Stomach (tissue), 9 donors: ENCODE results near the gene CABS1. TPM values are rescaled to one million over a fixed set of nuclear protein-coding genes. Genes with fewer than 3 reads are reported as not detected.
A peak's percentile ranks its signal among the peaks of the same experiment; 100 is the strongest.

Experiments
- DNase-seq, 2 donors: peaks; one replicate each; pipeline versions ENCODE4 v3.0.0 to v3.0.0-alpha.2; 2013 to 2019
- H3K27ac ChIP-seq, 5 donors: fragments of 200-600 bp in 4 of 5; sonication (generic) in 4 of 5; one replicate each; pipeline ENCODE4 v1.5.1; 2013 to 2019; ENCODE audit warnings: mild to moderate bottlenecking in 1 of 5, moderate library complexity in 1 of 5
- H3K27me3 ChIP-seq, 3 donors: fragments of 200-600 bp; sonication (generic); one replicate each; pipeline ENCODE4 v1.5.1; 2017 to 2019; ENCODE audit warnings: mixed run types in 1 of 3
- H3K36me3 ChIP-seq, 4 donors: fragments of 200-600 bp; sonication (generic); 1 replicate in 3 of 4; 2 replicates in 1 of 4; pipeline ENCODE4 v1.5.1; 2016 to 2019
- H3K4me1 ChIP-seq, 4 donors: fragments of 200-600 bp; sonication (generic); one replicate each; pipeline ENCODE4 v1.5.1; 2016 to 2019
- H3K4me3 ChIP-seq, 4 donors: fragments of 200-600 bp; sonication (generic) in 3 of 4; one replicate each; pipeline ENCODE4 v1.5.1; 2016 to 2019; ENCODE audit warnings: mild to moderate bottlenecking in 1 of 4
- H3K9me3 ChIP-seq, 4 donors: fragments of 200-600 bp; sonication (generic); one replicate each; pipeline ENCODE4 v1.5.1; 2016 to 2019
- EP300 ChIP-seq: sonication (generic); formaldehyde crosslinking; IDR thresholded peaks from one replicate; pipeline ENCODE4 v1.6.1; 2017; ENCODE audit warnings: antibody characterized with exemption
- POLR2A ChIP-seq, 4 donors: fragments of 450-650 bp; IDR thresholded peaks; one replicate each; pipeline ENCODE4 v1.6.1; 2016; ENCODE audit warnings: antibody characterized with exemption in 4 of 4, control low read depth in 2 of 4, mild to moderate bottlenecking in 1 of 4, moderate library complexity in 1 of 4
- POLR2AphosphoS5 ChIP-seq, 3 donors: sonication (generic); formaldehyde crosslinking; IDR thresholded peaks; one replicate each; pipeline ENCODE4 v1.6.1; 2016; ENCODE audit warnings: antibody characterized with exemption in 3 of 3
- WGBS, 5 donors: extraction: QIAGEN DNeasy Blood & Tissue Kit in 3 of 5; methylation state at CpG; one replicate each; pipeline versions ENCODE4 v1.1.5 to v1.1.7; 2013 to 2018; 5-methylcytosine and 5-hydroxymethylcytosine counted together
- intact Hi-C: fragments of 100-400 bp; cut with DNase I; formaldehyde crosslinking; loops from one replicate; pipeline ENCODE4 v1.15.1; 2023; ENCODE audit warnings: low total_unique reads
- polyA plus RNA-seq, 3 donors: library from polyadenylated mRNA; stranded (reverse); fragments of 200-250 nt; gene quantifications; one replicate each; pipeline ENCODE4 v1.2.3, GENCODE V29; 2013
- total RNA-seq, 5 donors: library from RNA; depleted of rRNA; stranded (reverse); fragments of >200 nt; gene quantifications; one replicate each; pipeline versions ENCODE4 v1.1.0 to v1.2.3, GENCODE V29; 2014 to 2016
- TF ChIP-seq, protein P1 (sequence below), 7 experiments: fragments of 450-650 bp in 4 of 7; fragments of 200-600 bp in 3 of 7; sonication (generic) in 3 of 7; IDR thresholded peaks; one replicate each; pipeline ENCODE4 v1.5.1; 2016 to 2019; ENCODE audit warnings: antibody characterized with exemption in 7 of 7, control low read depth in 2 of 7, mild to moderate bottlenecking in 1 of 7
- donor health status: healthy with polysubstance abuse.
- donor health status: Bipolar disorder and iron deficiency.
- donor health status: healthy.

Gene CABS1
- total and polyA plus RNA-seq, 8 donors, result not detected

- 50 to 82% (median 60%) methylated on average over 1 of the region's 1 CpG for WGBS, 5 donors
- intact Hi-C loops, result no loop called here
- H3K4me1 ChIP-seq, result no peaks in the 10 kb centered on the region
- no peaks in the 10 kb centered on the region for H3K9me3 ChIP-seq
- no peak overlapping the region for H3K27ac ChIP-seq
- peak in 1 of 2 donors; percentile 58 for DNase-seq
- H3K36me3 ChIP-seq, result no peaks in the 10 kb centered on the region
- no peak for TF ChIP-seq POLR2AphosphoS5 (IDR thresholded peaks at IDR 0.05)
- TF ChIP-seq EP300, result no peak
- no peak for TF ChIP-seq POLR2A (IDR thresholded peaks at IDR 0.05)
- TF ChIP-seq, protein P1, sequence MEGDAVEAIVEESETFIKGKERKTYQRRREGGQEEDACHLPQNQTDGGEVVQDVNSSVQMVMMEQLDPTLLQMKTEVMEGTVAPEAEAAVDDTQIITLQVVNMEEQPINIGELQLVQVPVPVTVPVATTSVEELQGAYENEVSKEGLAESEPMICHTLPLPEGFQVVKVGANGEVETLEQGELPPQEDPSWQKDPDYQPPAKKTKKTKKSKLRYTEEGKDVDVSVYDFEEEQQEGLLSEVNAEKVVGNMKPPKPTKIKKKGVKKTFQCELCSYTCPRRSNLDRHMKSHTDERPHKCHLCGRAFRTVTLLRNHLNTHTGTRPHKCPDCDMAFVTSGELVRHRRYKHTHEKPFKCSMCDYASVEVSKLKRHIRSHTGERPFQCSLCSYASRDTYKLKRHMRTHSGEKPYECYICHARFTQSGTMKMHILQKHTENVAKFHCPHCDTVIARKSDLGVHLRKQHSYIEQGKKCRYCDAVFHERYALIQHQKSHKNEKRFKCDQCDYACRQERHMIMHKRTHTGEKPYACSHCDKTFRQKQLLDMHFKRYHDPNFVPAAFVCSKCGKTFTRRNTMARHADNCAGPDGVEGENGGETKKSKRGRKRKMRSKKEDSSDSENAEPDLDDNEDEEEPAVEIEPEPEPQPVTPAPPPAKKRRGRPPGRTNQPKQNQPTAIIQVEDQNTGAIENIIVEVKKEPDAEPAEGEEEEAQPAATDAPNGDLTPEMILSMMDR (IDR thresholded peaks at IDR 0.05), result no peak
- no peaks in the 10 kb centered on the region for H3K27me3 ChIP-seq
- H3K4me3 ChIP-seq, result no peak overlapping the region
These were observed 36.7 kb upstream of the CABS1 start for GRCh38 chr4:70298051-70298450.

DNA sequence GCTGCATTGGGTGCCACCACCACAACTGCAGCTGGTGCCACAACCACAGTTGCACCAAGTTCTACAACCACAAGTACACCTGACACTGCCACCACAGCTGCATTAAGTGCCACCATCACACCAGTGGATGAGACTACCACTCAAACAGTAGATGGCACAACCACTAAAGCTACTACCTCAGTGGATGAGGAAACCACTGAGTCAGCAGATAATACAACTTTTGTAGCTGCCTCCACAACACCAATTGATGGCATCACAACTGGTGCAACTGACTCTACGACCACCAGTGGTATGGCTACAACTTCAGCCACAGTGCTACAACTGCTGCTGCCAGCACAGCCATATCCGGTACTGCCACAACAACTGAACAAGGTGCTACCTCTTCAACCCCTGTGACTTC lies 35.1 kb upstream of the CABS1 start:
- Histone ChIP-seq H3K4me1 (no peaks in the 10 kb centered on the region), H3K36me3 (no peaks in the 10 kb centered on the region), H3K4me3 (no peak overlapping the region), H3K9me3 (no peaks in the 10 kb centered on the region), H3K27ac (no peak overlapping the region), H3K27me3 (no peaks in the 10 kb centered on the region)
- TF ChIP-seq POLR2A (IDR thresholded peaks at IDR 0.05), result no peak
- 68 to 92% (median 87%) methylated on average over 1 to 2 of the region's 2 CpGs for WGBS, 5 donors
- DNase-seq, result no peak
- intact Hi-C loops, result no loop called here

DNA sequence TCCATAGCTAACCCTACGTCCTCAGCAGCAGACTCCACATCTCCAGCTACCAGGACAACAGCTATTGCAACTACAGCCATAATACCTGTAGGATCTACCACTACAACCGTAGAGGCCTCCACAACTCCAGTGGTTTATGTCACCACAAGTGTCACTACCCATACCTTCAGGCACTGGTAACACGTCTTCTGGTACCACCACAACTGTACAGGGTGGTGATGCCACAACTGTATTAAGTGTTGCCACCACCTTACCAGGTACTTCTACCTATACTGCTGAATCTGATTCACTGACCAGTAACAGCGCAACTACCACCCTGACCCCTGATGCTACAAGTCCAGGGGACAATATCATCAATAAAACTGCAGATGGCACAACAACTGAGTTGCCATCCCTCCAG lies 34.6 kb upstream of the CABS1 start:
- no peaks in the 10 kb centered on the region for H3K36me3 ChIP-seq
- H3K4me3 ChIP-seq, result no peak overlapping the region
- DNase-seq, result no peak
- no peak overlapping the region for H3K27ac ChIP-seq
- no peaks in the 10 kb centered on the region for H3K27me3 ChIP-seq
- H3K4me1 ChIP-seq, result no peaks in the 10 kb centered on the region
- no peaks in the 10 kb centered on the region for H3K9me3 ChIP-seq
- WGBS, 5 donors, result 83 to 94% (median 88%) methylated on average over 4 of the region's 4 CpGs
- TF ChIP-seq, protein P1 (IDR thresholded peaks at IDR 0.05), result no peak
- TF ChIP-seq POLR2AphosphoS5 (IDR thresholded peaks at IDR 0.05) (no peak), POLR2A (IDR thresholded peaks at IDR 0.05) (no peak), EP300 (no peak)
- intact Hi-C loops, result no loop called here

DNA sequence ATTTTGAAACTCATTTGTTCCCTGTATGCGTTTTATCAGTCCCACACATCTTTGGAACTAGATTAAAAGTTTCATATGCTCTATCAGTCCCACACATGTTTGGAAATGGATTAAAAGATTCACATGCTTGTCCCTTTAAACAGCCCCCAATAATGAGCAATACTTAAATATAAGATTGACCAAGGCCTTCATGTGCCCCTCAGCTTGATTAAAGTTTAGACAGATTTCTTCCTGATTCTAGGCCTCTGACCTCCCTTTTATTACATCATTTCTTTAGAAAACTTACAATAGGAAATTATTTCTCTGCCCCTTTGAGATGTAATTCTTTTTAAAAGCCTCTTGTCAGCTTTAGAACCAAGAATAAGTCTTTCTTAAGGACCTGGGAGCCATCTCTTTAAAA lies 31.7 kb upstream of the CABS1 start:
- Histone ChIP-seq H3K4me3 (no peak overlapping the region), H3K9me3 (no peaks in the 10 kb centered on the region), H3K27ac (no peak overlapping the region), H3K36me3 (no peaks in the 10 kb centered on the region), H3K4me1 (no peaks in the 10 kb centered on the region), H3K27me3 (no peaks in the 10 kb centered on the region)
- intact Hi-C loops, result no loop called here
- DNase-seq, result no peak
- 60 to 78% (median 73%) methylated on average over 1 of the region's 1 CpG for WGBS, 5 donors
- TF ChIP-seq POLR2A (IDR thresholded peaks at IDR 0.05), result no peak
- TF ChIP-seq POLR2AphosphoS5 (IDR thresholded peaks at IDR 0.05), result no peak
- no peak for TF ChIP-seq EP300
- TF ChIP-seq, protein P1 (IDR thresholded peaks at IDR 0.05), result no peak

GRCh38 chr4:70305601-70306000 lies 29.2 kb upstream of the CABS1 start:
- DNase-seq, result no peak
- H3K36me3 ChIP-seq, result no peaks in the 10 kb centered on the region
- intact Hi-C loops, result no loop called here
- no peaks in the 10 kb centered on the region for H3K9me3 ChIP-seq
- TF ChIP-seq EP300 (no peak), POLR2A (IDR thresholded peaks at IDR 0.05) (no peak), POLR2AphosphoS5 (IDR thresholded peaks at IDR 0.05) (no peak)
- TF ChIP-seq, protein P1 (IDR thresholded peaks at IDR 0.05), result no peak
- no peaks in the 10 kb centered on the region for H3K27me3 ChIP-seq
- H3K4me3 ChIP-seq, result no peak overlapping the region
- H3K4me1 ChIP-seq, result no peaks in the 10 kb centered on the region
- WGBS, 5 donors, result 69 to 80% (median 71%) methylated on average over 4 of the region's 4 CpGs
- no peak overlapping the region for H3K27ac ChIP-seq
